ENCODE results near the gene RPS2.

GRCh38 chr16:1938910-1939309 lies 25.7 kb downstream of the RPS2 start:
- TF ChIP-seq YY1 (IDR thresholded peaks at IDR 0.05; ENCODE audit: insufficient read depth, insufficient read length) (no peak), SUZ12 (IDR thresholded peaks at IDR 0.05; ENCODE audit: extremely low read depth, insufficient read depth, insufficient read length) (no peak)
